ENCODE measurements around the gene TSPAN18. TPM values are rescaled to one million over a fixed set of nuclear protein-coding genes. Genes with fewer than 3 reads are reported as not detected.

Gene TSPAN18
- total RNA-seq, 1 experiment from 2014 or later = 13.3 TPM

DNA sequence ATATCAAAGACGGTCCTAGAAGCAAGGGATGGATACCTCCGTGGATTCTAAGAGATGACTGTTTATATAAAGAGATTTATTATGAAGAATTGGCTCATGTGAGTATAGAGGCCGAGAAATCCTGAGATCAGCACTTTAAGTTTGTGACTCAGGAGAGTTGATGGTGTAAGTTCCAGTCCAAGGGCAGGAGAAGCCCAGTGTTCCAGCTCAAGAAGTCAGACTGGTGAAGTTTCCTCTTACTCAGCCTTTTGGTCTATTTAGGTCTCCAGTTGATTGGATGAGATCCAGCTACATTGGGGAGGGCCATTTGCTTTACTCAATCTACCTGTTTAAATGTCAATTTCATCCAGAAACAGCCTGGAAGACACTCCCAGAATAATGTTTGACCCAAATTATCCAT is 45.1 kb downstream of the TSPAN18 start:
- in situ Hi-C loops (cut with HindIII; ENCODE audit: low sequenced_read_pairs) = no loop called here
- DNase-seq (ENCODE audit: low spot score) = no peak

DNA sequence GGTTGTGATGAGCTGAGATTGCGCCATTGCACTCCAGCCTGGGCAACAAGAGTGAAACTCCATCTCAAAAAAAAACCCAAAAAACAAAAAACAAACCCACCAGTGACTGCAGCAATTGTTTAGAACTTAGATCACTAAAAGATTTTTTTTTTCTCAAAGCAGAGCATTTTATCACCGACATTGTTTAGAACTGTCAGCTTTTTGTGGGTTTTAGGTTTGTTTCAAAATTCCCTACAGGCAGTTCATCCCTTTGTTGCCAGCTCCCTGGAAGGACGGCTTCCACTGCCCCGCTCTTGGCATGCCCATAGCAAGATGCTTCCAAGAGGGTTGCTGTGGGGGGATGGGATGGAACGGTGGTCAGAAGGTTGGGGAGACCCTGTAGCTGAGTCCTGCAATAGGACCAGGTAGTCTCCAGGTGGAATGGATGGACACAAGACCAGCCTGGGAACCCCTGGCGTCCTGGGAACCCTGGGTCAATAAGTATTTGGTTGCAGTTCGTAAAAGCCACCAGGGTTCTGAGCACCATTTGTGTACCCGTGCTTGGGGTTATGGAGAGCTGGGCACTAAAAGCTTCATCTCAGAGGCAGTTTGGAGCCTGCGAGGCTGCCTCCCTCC is 46.7 kb downstream of the TSPAN18 start:
- DNase-seq (ENCODE audit: low spot score) = peak; percentile 44
- in situ Hi-C loops (cut with HindIII; ENCODE audit: low sequenced_read_pairs) = no loop called here

DNA sequence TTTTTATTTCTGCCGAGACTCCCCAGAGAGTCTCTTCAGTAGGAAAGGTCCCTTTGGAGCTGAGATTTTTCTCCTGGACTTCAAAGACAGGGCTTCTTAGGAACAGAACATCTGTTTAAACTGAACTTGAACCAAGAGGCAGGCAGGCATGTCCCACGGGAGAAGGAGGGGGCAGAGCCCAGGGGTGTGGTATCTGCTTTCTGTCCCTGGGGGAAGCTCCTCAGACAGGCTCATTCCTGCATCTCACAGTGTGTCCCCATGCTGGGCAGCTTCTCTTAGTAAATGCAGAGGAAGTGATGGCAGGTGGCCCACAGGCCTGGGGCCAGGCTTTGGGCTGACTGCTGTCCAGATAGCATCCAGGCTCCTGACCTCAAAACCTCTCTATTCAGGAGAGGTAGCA is 47.3 kb downstream of the TSPAN18 start:
- in situ Hi-C loops (cut with HindIII; ENCODE audit: low sequenced_read_pairs) = no loop called here
- peak; percentile 82 for DNase-seq (ENCODE audit: low spot score)

DNA sequence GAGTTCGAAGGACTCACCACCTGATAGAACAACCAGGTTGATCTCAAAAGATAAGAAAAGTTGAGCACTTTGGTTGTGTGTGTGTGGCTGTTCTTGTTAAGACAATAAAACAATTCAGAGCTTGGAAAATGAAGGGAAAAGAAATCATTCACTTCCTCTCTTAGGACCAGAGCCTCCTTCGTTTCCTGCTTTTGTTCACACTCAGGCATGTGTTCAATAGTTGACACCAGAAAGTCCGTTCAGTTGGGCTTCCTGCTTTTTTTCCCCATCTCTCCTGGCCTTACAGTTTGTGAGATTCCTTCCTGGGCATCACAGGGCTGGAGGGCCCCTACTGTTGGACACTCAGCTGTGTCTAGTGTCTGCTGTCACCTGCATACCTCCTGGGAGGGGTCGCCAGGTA is 48.0 kb downstream of the TSPAN18 start:
- no peak for DNase-seq (ENCODE audit: low spot score)
- in situ Hi-C loops (cut with HindIII; ENCODE audit: low sequenced_read_pairs) = no loop called here

DNA sequence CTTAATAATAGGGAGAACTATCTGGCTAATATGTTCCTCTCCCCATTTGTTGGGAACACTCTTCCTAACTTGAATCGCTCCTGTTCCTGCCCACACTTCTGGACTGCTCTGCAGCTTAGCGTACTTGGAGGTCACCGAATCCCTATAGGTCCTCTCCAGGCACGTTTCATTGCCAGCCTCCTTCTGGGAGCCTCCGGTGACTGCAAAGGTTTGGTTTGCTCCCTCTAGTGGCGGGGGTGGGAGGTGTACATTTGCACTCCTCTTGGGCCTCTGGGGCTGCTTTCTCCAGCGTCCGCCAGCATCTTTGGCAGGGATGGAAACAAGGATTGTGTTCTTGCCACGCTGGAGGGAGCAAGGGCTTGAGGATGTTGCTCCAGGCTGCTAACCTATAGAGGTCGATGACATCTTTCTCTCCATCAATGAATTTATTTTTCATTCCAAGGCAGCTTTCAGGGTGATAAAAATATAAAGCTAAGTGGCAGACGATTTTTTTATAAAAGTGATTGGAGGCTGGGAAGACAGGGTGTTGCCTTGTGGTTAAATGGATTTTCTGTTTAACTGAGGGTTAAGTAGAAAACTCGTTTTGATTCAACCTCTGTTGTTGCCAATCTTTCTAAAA is 48.7 kb downstream of the TSPAN18 start:
- peak; percentile 47 for DNase-seq (ENCODE audit: low spot score)
- in situ Hi-C loops (cut with HindIII; ENCODE audit: low sequenced_read_pairs) = no loop called here

DNA sequence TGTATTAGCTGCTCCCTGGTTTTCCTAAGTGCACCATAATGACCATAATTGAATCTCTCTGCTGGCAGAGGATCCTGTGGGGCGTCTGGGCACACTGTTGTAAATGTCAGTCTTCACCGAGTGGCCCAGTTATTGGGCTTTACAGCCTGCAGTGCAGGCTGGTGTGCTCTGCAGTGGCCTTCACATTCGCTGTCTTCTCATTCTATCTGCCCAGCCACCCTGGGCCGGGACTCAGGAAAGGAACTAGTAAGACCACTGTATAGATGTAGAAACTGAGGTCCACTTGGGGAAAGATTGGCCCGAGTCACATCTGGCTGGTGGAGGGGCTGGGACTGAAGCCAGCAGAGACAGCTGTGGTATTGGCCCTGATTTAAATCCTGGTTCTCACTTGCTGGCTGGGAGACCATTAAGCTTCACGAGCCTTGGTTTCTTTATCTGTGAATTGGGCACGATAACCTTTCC is 49.3 kb downstream of the TSPAN18 start:
- in situ Hi-C loops (cut with HindIII; ENCODE audit: low sequenced_read_pairs) = no loop called here
- DNase-seq (ENCODE audit: low spot score) = peak; percentile 46

DNA sequence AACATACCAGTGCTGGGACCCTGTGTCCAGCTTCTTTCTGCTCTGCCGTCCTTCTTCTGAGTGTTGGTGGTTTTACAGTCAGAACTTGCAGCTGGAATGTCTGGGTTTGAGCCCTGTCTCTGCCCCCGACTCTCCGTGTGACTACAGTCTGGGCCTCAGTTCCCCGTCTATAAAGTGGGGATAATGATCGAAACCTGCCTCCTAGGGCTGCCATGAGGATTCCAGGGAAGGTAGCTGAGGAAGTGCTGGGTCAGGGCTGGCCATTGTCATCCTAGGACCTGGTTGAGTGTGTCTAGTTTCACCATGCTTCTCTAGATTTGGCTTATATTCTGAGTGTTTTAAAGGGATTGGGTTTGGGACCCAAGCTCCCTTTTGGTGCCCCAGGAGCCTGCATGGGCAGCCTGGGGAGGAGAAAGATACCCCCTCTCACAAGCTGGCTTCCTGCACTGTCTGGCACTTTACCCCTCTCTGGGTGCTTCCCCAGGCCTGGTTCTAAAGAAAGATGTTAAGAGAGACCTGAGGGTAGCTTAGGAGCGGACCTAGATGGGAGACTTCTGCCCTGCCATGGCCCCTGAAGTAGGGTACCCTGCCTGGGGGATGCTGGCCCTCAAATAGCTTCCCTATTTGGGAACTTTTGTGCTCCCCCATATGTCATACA is 49.9 kb downstream of the TSPAN18 start:
- in situ Hi-C loops (cut with HindIII; ENCODE audit: low sequenced_read_pairs) = no loop called here

DNA sequence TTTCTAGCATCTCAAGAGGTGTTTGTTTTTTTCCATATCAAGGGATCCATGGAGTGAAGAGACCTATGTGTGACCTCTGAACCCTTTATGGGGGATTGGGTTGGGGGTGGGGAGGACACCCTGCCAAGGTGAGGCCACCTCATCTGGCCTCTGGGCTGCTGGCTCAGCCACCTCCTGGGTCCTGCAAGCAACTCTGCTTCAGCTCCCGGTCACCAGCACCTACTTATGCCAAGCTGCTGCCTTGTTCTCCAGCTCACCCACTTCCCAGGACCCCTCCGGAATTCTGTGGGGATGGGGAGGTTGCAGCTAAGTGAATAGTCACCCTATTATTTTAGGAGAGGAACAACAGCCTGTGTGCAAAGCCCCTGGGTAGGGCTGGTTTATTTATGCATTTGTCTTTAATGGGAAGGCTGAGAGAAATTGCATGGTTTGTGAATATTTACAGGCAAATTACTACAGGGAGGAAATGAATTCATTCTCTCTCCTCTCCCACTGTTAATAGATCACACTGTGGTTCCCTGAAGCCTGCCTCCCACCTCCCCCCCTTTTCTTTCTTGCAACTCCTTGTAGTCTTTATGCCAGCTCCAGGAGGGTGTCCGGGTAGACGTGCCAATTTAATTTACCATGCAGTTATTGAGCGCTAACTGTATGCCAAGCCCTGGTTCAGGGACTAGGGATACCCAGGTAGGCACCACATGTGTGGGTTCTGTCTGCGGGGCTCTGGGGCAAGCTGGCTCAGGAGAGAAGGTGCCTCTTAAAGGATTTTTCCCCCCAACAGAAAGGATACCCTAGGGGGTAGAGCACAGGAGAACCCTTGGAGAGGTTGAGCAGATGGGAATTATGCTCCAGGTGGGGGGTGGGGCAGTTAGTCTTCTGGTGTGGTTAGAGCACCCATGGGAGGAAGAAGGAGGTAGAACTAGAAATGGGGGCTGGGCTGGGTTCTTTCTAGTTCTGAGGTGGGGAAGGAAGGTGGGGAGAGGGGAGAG is 50.7 kb downstream of the TSPAN18 start:
- no peak for DNase-seq (ENCODE audit: low spot score)
- in situ Hi-C loops (cut with HindIII; ENCODE audit: low sequenced_read_pairs) = no loop called here

More for the DNA sequence above, 49.9 kb downstream of the TSPAN18 start:
- DNase-seq (ENCODE audit: low spot score) = no peak

DNA sequence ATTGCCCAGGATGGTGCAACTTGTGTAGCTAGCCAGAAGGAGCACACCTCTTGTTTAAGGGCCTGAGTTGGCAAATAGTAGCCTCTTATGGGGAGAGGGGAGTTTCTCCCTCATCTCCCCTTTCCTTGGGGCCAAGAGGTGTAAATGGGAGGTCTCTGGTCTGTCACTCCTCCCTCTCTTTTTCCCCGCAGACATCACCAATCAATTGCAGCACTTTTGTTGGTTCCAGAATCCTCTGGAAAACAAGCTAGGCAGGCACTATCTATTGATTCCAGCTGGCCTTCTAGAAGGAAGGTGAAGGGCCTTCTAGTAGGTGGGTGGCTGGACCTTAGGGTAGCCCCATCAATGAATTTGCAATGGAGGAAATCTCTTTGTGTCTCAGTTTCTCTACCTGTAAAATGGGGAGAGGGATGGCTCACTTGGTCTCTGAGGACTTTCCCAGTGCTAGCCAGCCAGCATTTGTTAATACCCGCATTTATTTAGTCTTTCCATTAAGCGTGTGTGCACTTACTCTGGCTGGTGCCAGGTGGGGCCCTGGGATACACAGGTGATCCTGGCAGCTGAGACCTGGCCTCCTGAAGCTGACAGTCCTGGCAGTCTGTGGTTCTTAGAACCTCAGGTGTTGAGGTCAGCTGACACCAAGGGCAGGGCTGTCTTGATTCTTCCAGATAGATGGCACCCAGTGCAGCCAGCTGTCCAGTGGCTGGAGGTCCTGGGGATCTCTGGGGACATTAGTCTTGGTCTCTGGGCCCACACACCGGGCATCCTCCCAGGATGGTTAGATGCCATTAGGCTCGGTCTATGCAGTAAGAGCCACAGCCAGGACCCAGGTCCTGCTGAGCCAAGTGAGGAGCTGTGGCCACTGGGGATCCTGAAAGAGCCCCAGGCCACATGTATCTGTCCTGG is 51.7 kb downstream of the TSPAN18 start:
- no peak for DNase-seq (ENCODE audit: low spot score)
- in situ Hi-C loops (cut with HindIII; ENCODE audit: low sequenced_read_pairs) = no loop called here

DNA sequence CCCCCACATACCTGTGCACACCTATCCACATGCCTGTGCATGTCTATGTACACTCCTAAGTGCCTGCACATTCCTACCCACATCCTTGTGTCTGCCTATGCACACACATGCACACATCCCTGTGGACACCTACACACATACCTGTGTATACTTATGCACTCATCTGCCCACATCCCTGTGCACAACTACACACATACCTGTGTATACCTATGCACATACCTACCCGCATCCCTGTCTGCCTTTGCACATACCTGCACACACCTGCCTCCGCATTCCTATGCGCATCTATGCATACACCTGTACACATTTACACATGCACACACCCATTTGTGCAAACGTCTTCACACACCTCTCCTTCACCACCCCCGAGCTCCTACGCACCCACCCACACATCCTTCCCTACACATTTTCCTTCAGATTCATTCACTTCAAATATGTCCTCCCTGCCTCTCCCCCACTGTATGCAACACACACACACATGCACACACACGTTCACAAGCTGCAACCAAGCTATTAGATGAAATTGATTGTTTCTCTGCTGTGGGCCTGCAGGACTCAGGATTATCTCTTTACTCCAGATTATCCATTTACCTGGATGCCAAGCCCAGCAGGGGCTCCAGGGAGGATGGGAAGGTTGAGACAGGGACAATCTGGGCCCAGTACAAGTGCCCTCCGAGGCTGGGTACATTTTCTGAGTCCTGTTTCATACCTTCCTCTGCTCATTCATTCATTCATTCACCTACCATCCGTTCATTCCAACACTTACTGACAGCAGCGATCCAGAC is 53.2 kb downstream of the TSPAN18 start:
- peak; percentile 35 for DNase-seq (ENCODE audit: low spot score)

DNA sequence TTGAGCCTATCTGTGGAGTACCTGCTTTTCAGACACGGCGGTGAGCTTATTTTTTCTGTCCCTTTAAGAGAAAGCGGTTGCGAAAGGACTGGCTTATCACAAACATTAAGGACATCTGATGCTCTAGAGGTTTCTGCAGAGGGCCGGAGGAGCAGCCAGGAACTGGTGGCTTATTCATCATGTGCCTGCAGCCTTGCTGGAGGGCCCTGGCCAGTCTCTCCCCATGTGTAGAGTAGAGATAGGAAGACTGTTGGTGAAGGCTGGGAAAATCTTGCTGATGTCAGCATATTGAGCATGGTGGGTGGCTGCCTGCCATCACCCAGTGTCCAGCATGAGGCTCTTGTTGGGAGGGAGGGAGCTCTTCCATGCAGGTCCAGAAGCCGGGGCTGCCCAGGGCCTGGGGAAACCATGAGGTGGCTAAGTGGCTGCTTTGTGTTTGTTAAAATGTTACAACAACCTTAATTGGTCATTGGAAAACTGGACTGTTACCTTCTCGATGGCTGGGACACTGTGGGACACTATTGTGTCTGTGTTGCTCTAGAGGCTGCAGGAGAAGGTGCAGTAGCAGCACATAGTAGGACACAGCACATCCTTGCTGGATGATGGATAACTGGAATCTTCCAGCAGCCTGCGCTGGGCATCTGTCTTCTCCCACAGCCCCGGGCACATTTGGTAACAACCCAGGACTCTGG is 54.3 kb downstream of the TSPAN18 start:
- in situ Hi-C loops (cut with HindIII; ENCODE audit: low sequenced_read_pairs) = no loop called here
- DNase-seq (ENCODE audit: low spot score) = peak; percentile 79

More for the DNA sequence above, 53.2 kb downstream of the TSPAN18 start:
- in situ Hi-C loops (cut with HindIII; ENCODE audit: low sequenced_read_pairs) = no loop called here

DNA sequence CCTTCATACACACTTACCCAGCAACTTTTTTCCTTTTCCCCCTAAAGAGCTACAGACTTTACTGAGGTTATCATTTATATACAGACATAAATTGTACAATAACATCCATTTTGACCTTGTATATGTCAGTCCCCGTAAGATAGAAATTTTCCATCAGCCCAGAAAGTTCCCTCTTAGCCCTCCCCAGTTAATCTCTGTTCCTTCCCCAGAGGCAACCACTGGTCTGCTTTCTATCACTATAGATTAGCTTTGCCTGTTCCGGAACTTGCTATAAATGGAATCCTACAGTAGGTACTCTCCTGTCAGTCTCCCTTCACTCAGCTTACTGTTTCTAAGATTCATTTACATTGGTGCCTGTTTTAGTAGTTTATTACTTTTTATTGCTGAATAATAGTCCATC is 54.9 kb downstream of the TSPAN18 start:
- DNase-seq (ENCODE audit: low spot score) = no peak

DNA sequence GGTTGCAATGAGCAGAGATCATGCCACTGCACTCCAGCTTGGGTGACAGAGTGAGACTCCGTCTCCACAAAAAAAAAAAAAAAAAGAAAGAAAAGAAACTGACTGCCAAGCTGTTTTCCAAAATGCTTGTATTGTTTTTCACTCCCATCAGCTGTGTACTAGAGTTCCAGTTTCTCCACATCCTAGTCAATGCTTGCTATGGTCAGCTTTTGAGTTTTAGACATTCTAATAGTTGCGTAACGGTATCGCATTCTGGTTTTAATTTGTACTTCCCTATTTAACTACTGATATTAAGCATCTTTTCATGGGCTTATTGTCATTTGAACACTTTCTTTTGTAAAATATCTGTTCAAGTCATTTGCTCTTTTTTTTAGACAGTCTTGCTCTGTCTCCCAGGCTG is 55.7 kb downstream of the TSPAN18 start:
- no peak for DNase-seq (ENCODE audit: low spot score)
- in situ Hi-C loops (cut with HindIII; ENCODE audit: low sequenced_read_pairs) = no loop called here

More for the DNA sequence above, 54.9 kb downstream of the TSPAN18 start:
- in situ Hi-C loops (cut with HindIII; ENCODE audit: low sequenced_read_pairs) = no loop called here

DNA sequence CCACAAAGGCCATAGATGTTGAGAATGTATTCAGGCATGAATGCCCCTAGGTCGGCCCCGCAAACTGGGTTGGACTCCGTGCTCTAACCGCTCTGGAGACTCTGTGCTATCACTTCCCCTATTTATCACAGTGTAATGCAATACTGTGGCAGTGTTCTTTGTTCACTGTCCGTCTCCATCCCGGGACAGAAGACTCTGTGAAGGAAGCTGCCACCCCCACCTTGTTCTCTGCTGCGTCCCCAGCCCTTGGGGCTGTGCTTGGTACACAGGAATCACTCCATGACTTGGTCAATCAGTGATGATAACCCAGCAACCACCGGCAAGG is 57.6 kb downstream of the TSPAN18 start:
- in situ Hi-C loops (cut with HindIII; ENCODE audit: low sequenced_read_pairs) = no loop called here
- DNase-seq (ENCODE audit: low spot score) = no peak

DNA sequence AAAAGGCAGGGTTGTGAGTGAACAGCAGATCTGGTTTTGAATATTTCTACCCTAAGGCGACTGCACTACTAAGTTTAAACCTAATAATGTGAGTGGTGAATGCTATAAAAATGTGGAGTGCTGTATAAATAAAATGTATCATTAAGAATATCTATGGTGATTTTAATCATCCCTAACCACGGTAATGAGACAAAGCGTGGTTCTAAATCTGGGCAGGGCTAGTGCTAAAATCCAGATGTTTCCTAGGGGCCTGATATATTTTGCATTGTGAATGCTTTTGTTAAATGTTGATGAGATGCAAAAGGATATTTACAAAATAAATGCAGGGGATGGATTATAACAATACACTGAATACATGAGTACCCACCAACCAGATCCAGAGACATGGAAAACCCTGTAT is 58.1 kb downstream of the TSPAN18 start:
- in situ Hi-C loops (cut with HindIII; ENCODE audit: low sequenced_read_pairs) = no loop called here
- no peak for DNase-seq (ENCODE audit: low spot score)

DNA sequence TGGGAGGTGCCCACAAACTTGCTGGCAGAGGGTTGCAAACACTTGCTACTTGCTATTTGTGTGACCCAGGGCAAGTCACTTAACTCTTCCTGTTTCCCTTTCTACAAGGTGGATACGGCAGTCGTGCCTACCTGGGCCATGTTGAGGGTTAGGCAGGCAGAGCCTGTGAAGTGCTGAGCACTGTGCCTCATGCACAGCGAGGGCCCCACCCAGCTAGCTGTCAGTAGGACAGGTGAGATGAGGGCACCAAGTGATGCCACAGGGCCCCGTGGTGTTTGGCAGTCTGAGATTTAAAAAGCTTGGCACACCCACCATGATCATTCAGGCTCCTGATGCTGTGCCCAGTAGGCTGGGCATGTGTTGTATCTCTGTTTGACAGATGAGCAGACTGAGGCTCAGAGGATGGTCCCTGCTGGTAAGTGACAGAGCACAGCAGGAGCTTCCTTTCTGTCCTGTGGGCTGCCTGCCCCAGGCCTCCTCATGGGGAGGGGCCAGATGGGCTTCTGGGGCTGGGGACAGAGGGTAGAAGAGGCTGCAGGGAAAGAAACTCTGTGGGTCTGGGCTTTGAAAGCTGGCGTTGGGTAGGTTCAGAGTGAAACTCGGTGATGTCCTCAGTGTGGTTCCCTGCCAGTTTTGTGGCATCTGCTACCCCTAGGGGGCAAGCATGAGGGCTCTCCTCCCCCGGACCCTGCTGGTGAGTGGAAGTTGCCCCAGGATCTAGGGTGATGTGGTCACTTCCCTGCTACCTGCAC is 59.3 kb downstream of the TSPAN18 start:
- in situ Hi-C loops (cut with HindIII; ENCODE audit: low sequenced_read_pairs) = no loop called here
- peak; percentile 86 for DNase-seq (ENCODE audit: low spot score)

DNA sequence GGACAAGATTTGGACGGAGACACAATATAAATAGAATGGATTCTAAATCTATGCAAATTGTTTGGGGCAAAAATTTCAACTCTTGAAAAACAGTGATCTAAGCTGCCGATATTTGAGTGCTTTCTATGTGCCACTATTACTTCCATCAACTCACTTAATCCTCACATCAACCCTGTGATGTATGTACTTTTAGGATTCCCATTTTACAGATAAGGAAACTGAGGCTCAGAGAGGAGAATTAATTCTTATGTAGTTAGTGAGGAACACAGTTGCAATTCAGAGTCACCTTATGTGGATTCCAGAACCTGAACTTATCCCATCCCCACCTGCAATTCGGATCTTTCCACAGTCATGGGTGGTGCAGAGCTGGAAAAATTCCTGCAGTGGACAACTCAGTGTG is 60.3 kb downstream of the TSPAN18 start:
- DNase-seq (ENCODE audit: low spot score) = no peak
- in situ Hi-C loops (cut with HindIII; ENCODE audit: low sequenced_read_pairs) = no loop called here

Data from G401 (cell line).